HepG2 (cell line): Measurements from ENCODE around the gene ZMYND8. TPM values are rescaled to one million over a fixed set of nuclear protein-coding genes. Genes with fewer than 3 reads are reported as not detected.

ENCODE experiments used
- CBX2 ChIP-seq, 2 experiments: fragments of 200-600 bp in 1 of 2; sonication (generic); formaldehyde crosslinking in 1 of 2; IDR thresholded peaks; 2 replicates each; pipeline versions ENCODE4 v1.7.0 to v1.8.1; 2018 to 2022; ENCODE audit warnings: low read depth in 2 of 2, low read length in 1 of 2, mild to moderate bottlenecking in 1 of 2, missing genetic modification reagents in 1 of 2
- HCFC1 ChIP-seq: fragments of 150-350 bp; IDR thresholded peaks from 2 replicates; pipeline ENCODE4 v1.6.1; 2014; ENCODE audit warnings: low read depth, low read length
- JARID2 ChIP-seq: sonication (generic); formaldehyde crosslinking; IDR thresholded peaks from 2 replicates; pipeline ENCODE4 v1.8.1; 2023; ENCODE audit warnings: missing genetic modification reagents, inconsistent platforms; ENCODE audit not compliant: insufficient replicate concordance
- MAFK ChIP-seq, 2 experiments: IDR thresholded peaks in 1 of 2; conservative IDR thresholded peaks in 1 of 2; 2 replicates each; pipeline ENCODE4 v1.6.1; 2011; ENCODE audit warnings: improper control_type of control experiment in 2 of 2, low read length in 2 of 2
- NFE2 ChIP-seq: sonication (generic); formaldehyde crosslinking; IDR thresholded peaks from 2 replicates; pipeline ENCODE4 v1.4.0; 2020; ENCODE audit warnings: missing genetic modification reagents
- RFX5 ChIP-seq: IDR thresholded peaks from 2 replicates; pipeline ENCODE4 v1.6.1; 2011; ENCODE audit warnings: low read depth, low read length, improper control_type of control experiment
- SP5 ChIP-seq: IDR thresholded peaks from 2 replicates; pipeline ENCODE4 v1.6.1; 2016; ENCODE audit warnings: low read depth, borderline replicate concordance
- TCF12 ChIP-seq, 2 experiments: fragments of 450-650 bp in 1 of 2; sonication (generic) in 1 of 2; formaldehyde crosslinking in 1 of 2; IDR thresholded peaks; 2 replicates each; pipeline versions ENCODE4 v1.6.1 to v1.8.0; 2017 to 2022; ENCODE audit warnings: antibody characterized with exemption in 1 of 2, mild to moderate bottlenecking in 1 of 2, missing genetic modification reagents in 1 of 2, moderate library complexity in 1 of 2
- YEATS2 ChIP-seq: sonication (generic); formaldehyde crosslinking; IDR thresholded peaks from 2 replicates; pipeline ENCODE4 v1.4.0; 2020; ENCODE audit warnings: missing genetic modification reagents, borderline replicate concordance
- ZFP82 ChIP-seq: sonication (generic); formaldehyde crosslinking; IDR thresholded peaks from 2 replicates; pipeline ENCODE4 v1.5.1; 2020; ENCODE audit warnings: mild to moderate bottlenecking, missing genetic modification reagents, borderline replicate concordance
- ZHX1 ChIP-seq: sonication (generic); formaldehyde crosslinking; IDR thresholded peaks from 2 replicates; pipeline ENCODE4 v1.8.1; 2022; ENCODE audit warnings: low read depth, mild to moderate bottlenecking, missing genetic modification reagents
- ZNF143 ChIP-seq: sonication (generic); formaldehyde crosslinking; IDR thresholded peaks from 2 replicates; pipeline ENCODE4 v1.4.0; 2020; ENCODE audit warnings: missing genetic modification reagents
- ZNF225 ChIP-seq: sonication (generic); formaldehyde crosslinking; IDR thresholded peaks from 2 replicates; pipeline ENCODE4 v1.4.0; 2020; ENCODE audit warnings: mild to moderate bottlenecking, missing genetic modification reagents
- ZNF230 ChIP-seq: sonication (generic); formaldehyde crosslinking; IDR thresholded peaks from 2 replicates; pipeline ENCODE4 v1.4.0; 2020; ENCODE audit warnings: mild to moderate bottlenecking, missing genetic modification reagents
- ZNF232 ChIP-seq: sonication (generic); formaldehyde crosslinking; IDR thresholded peaks from 2 replicates; pipeline ENCODE4 v1.4.0; 2020; ENCODE audit warnings: missing genetic modification reagents, borderline replicate concordance
- ZNF331 ChIP-seq: sonication (generic); formaldehyde crosslinking; IDR thresholded peaks from 2 replicates; pipeline ENCODE4 v1.4.0; 2020; ENCODE audit warnings: missing genetic modification reagents
- ZNF333 ChIP-seq: sonication (generic); formaldehyde crosslinking; IDR thresholded peaks from 2 replicates; pipeline ENCODE4 v1.4.0; 2020; ENCODE audit warnings: mild to moderate bottlenecking, missing genetic modification reagents, borderline replicate concordance
- ZNF343 ChIP-seq: sonication (generic); formaldehyde crosslinking; IDR thresholded peaks from 2 replicates; pipeline ENCODE4 v1.4.0; 2020; ENCODE audit warnings: mild to moderate bottlenecking, missing genetic modification reagents
- ZNF75D ChIP-seq: sonication (generic); formaldehyde crosslinking; IDR thresholded peaks from 2 replicates; pipeline ENCODE4 v1.8.1; 2023; ENCODE audit warnings: missing genetic modification reagents, mild to moderate bottlenecking, borderline replicate concordance
- ZSCAN21 ChIP-seq: sonication (generic); formaldehyde crosslinking; IDR thresholded peaks from 2 replicates; pipeline ENCODE4 v1.8.0; 2022; ENCODE audit warnings: mild to moderate bottlenecking, missing genetic modification reagents, moderate library complexity, borderline replicate concordance
- polyA plus RNA-seq, 8 experiments: library from polyadenylated mRNA; depleted of rRNA in 3 of 8; stranded (reverse) in 7 of 8; unstranded in 1 of 8; fragments of >200 nt; fragmentation: Illumina TruSeq in 4 of 8; extraction: Trizol in 4 of 8; gene quantifications; 2 replicates each; pipeline versions ENCODE4 v1.2.1 to v1.2.3, GENCODE V29; 2011 to 2016; ENCODE audit warnings: low read depth in 4 of 8, missing spikeins in 1 of 8, mixed read lengths in 1 of 8; ENCODE audit not compliant: insufficient read depth in 1 of 8
- total RNA-seq, 5 experiments: library from RNA; depleted of rRNA; stranded (reverse); fragments of >200 nt; fragmentation: Illumina TruSeq; extraction: Trizol; gene quantifications; 2 replicates each; pipeline ENCODE4 v1.2.3, GENCODE V29; 2016; ENCODE audit warnings: low read depth in 1 of 5
- TF ChIP-seq, protein P1 (sequence below): sonication (generic); formaldehyde crosslinking; IDR thresholded peaks from 2 replicates; pipeline ENCODE4 v1.4.0; 2020; ENCODE audit warnings: low read depth, missing genetic modification reagents

The ZMYND8 gene
- total and polyA plus RNA-seq, 2 of the 13 experiments (the other 11 are each of a cell fraction or from before 2014, with no cell fraction given): 53.9 to 84.7 TPM

GRCh38 chr20:47318586-47319516 lies 37.6 kb downstream of the ZMYND8 start (continued):
- no peak; the same call in 1 of the 2 replicates for TF ChIP-seq ZHX1 (CRISPR knock-in tag)
- no peak for TF ChIP-seq JARID2 (CRISPR knock-in tag)
- no peak for TF ChIP-seq NFE2 (CRISPR knock-in tag)
- no peak for TF ChIP-seq ZNF333 (CRISPR knock-in tag)
- TF ChIP-seq MAFK (conservative IDR thresholded peaks at IDR 0.05 in 1 of 2, IDR thresholded peaks at IDR 0.05 in 1 of 2; ENCODE audit: low read length in 2 of 2): no peak
- TF ChIP-seq ZNF143: no peak
- TF ChIP-seq ZNF331 (CRISPR knock-in tag): no peak
- TF ChIP-seq ZNF75D: no peak
- no peak for TF ChIP-seq ZSCAN21
- TF ChIP-seq YEATS2: peak; percentile 14; the same call in 1 of the 2 replicates
- peak; percentile 40; the same call in 1 of the 2 replicates for TF ChIP-seq ZNF230 (CRISPR knock-in tag)
- no peak for TF ChIP-seq HCFC1
- no peak for TF ChIP-seq SP5 (CRISPR knock-in tag)
- TF ChIP-seq, protein P1, sequence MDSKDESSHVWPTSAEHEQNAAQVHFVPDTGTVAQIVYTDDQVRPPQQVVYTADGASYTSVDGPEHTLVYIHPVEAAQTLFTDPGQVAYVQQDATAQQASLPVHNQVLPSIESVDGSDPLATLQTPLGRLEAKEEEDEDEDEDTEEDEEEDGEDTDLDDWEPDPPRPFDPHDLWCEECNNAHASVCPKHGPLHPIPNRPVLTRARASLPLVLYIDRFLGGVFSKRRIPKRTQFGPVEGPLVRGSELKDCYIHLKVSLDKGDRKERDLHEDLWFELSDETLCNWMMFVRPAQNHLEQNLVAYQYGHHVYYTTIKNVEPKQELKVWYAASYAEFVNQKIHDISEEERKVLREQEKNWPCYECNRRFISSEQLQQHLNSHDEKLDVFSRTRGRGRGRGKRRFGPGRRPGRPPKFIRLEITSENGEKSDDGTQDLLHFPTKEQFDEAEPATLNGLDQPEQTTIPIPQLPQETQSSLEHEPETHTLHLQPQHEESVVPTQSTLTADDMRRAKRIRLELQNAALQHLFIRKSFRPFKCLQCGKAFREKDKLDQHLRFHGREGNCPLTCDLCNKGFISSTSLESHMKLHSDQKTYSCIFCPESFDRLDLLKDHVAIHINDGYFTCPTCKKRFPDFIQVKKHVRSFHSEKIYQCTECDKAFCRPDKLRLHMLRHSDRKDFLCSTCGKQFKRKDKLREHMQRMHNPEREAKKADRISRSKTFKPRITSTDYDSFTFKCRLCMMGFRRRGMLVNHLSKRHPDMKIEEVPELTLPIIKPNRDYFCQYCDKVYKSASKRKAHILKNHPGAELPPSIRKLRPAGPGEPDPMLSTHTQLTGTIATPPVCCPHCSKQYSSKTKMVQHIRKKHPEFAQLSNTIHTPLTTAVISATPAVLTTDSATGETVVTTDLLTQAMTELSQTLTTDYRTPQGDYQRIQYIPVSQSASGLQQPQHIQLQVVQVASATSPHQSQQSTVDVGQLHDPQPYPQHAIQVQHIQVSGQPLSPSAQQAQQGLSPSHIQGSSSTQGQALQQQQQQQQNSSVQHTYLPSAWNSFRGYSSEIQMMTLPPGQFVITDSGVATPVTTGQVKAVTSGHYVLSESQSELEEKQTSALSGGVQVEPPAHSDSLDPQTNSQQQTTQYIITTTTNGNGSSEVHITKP (CRISPR knock-in tag): 0 out of 2 replicates have a peak, but pooled peaks have one; percentile 16
- TF ChIP-seq ZNF225: no peak
- no peak; the same call in 1 of the 2 replicates for TF ChIP-seq ZNF232 (CRISPR knock-in tag)
- no peak for TF ChIP-seq TCF12 (IDR thresholded peaks at IDR 0.05)
- no peak for TF ChIP-seq TCF12 (CRISPR knock-in tag; IDR thresholded peaks at IDR 0.05)
- no peak for TF ChIP-seq ZNF343 (CRISPR knock-in tag)
- no peak for TF ChIP-seq ZFP82 (CRISPR knock-in tag)
- no peak for TF ChIP-seq CBX2 (IDR thresholded peaks at IDR 0.05; ENCODE audit: low read depth, low read length)
- no peak for TF ChIP-seq CBX2 (CRISPR knock-in tag; IDR thresholded peaks at IDR 0.05; ENCODE audit: low read depth)
- TF ChIP-seq RFX5: no peak
